K562 (cell line): ENCODE results near the gene RACGAP1. TPM values are rescaled to one million over a fixed set of nuclear protein-coding genes. Genes with fewer than 3 reads are reported as not detected.

ENCODE experiments used
- ATF7 ChIP-seq: fragments of 450-650 bp; IDR thresholded peaks from 2 replicates; pipeline ENCODE4 v1.7.1; 2014; ENCODE audit warnings: mild to moderate bottlenecking, moderate library complexity
- CEBPG ChIP-seq, 3 experiments: fragments of 200-800 bp in 1 of 3; sonication (Bioruptor generic) in 1 of 3; sonication (generic) in 1 of 3; formaldehyde crosslinking in 1 of 3; IDR thresholded peaks in 2 of 3; conservative IDR thresholded peaks in 1 of 3; 2 replicates each; pipeline versions ENCODE4 v1.6.1 to v1.8.0; 2016 to 2022; ENCODE audit warnings: missing compliant biosample characterization in 2 of 3, missing genetic modification characterization in 2 of 3, mild to moderate bottlenecking in 1 of 3, missing genetic modification reagents in 1 of 3
- COPS2 ChIP-seq: fragments of 450-650 bp; conservative IDR thresholded peaks from 2 replicates; pipeline ENCODE4 v1.6.1; 2016; ENCODE audit warnings: mild to moderate bottlenecking, moderate library complexity
- ELF1 ChIP-seq: fragments of 200-800 bp; sonication (Bioruptor generic); IDR thresholded peaks from 2 replicates; pipeline ENCODE4 v1.6.1; 2016; ENCODE audit warnings: missing genetic modification characterization, missing compliant biosample characterization
- EP400 ChIP-seq: fragments of 450-650 bp; IDR thresholded peaks from 2 replicates; pipeline ENCODE4 v1.6.1; 2017; ENCODE audit warnings: antibody characterized with exemption, mild to moderate bottlenecking, moderate library complexity
- ETV1 ChIP-seq: fragments of 450-650 bp; conservative IDR thresholded peaks from 2 replicates; pipeline ENCODE4 v1.6.1; 2016; ENCODE audit warnings: missing genetic modification characterization, control low read depth, low read depth, missing compliant biosample characterization
- HMGN3 ChIP-seq: IDR thresholded peaks from 2 replicates; pipeline ENCODE4 v1.6.1; 2011; ENCODE audit warnings: borderline replicate concordance, low read depth, mild to moderate bottlenecking, mixed read lengths, low read length; ENCODE audit not compliant: insufficient read length; ENCODE audit errors: extremely low read depth
- KAT8 ChIP-seq: fragments of 450-650 bp; IDR thresholded peaks from 2 replicates; pipeline ENCODE4 v1.6.1; 2016; ENCODE audit warnings: low read depth, mild to moderate bottlenecking
- LEF1 ChIP-seq: fragments of 450-650 bp; IDR thresholded peaks from 2 replicates; pipeline ENCODE4 v1.6.1; 2016; ENCODE audit warnings: mild to moderate bottlenecking
- MTA2 ChIP-seq: fragments of 450-650 bp; IDR thresholded peaks from 2 replicates; pipeline ENCODE4 v1.6.1; 2016; ENCODE audit warnings: low read depth
- NR2C2 ChIP-seq, 2 experiments: fragments of 200-800 bp in 1 of 2; sonication (Bioruptor generic) in 1 of 2; sonication (generic) in 1 of 2; formaldehyde crosslinking in 1 of 2; IDR thresholded peaks; 2 replicates each; pipeline versions ENCODE4 v1.6.1 to v1.8.0; 2016 to 2022; ENCODE audit warnings: mild to moderate bottlenecking in 1 of 2, missing compliant biosample characterization in 1 of 2, missing genetic modification characterization in 1 of 2, missing genetic modification reagents in 1 of 2
- OTX1 ChIP-seq: fragments of 450-650 bp; formaldehyde crosslinking; IDR thresholded peaks from 2 replicates; pipeline ENCODE4 v1.4.0; 2022; ENCODE audit warnings: mild to moderate bottlenecking
- PHF8 ChIP-seq: fragments of 200-600 bp; sonication (generic); IDR thresholded peaks from 2 replicates; pipeline ENCODE4 v1.6.1; 2012; ENCODE audit warnings: mixed run types, mild to moderate bottlenecking, inconsistent platforms, low read length, moderate library complexity, borderline replicate concordance
- POLR2B ChIP-seq: fragments of 450-650 bp; IDR thresholded peaks from 2 replicates; pipeline ENCODE4 v1.6.1; 2018; ENCODE audit warnings: low read depth; ENCODE audit not compliant: partially characterized antibody
- POLR2G ChIP-seq: fragments of 200-400 bp; formaldehyde crosslinking; IDR thresholded peaks from 2 replicates; pipeline ENCODE4 v1.6.1; 2017; ENCODE audit warnings: low read depth, mild to moderate bottlenecking, antibody characterized with exemption, low read length, moderate library complexity
- SOX6 ChIP-seq: fragments of 450-650 bp; IDR thresholded peaks from 2 replicates; pipeline ENCODE4 v1.6.1; 2014; ENCODE audit warnings: mild to moderate bottlenecking
- TARDBP ChIP-seq: fragments of 450-650 bp; IDR thresholded peaks from 2 replicates; pipeline ENCODE4 v1.6.1; 2016
- TCF3 ChIP-seq: sonication (generic); formaldehyde crosslinking; IDR thresholded peaks from 2 replicates; pipeline ENCODE4 v1.4.0; 2020; ENCODE audit warnings: mild to moderate bottlenecking, missing genetic modification reagents
- THAP12 ChIP-seq: fragments of 250-450 bp; sonication (Bioruptor Pico); IDR thresholded peaks from 2 replicates; pipeline ENCODE4 v1.9.0; 2021; ENCODE audit warnings: mild to moderate bottlenecking, inconsistent platforms
- ZNF143 ChIP-seq: sonication (generic); formaldehyde crosslinking; IDR thresholded peaks from 2 replicates; pipeline ENCODE4 v1.9.0; 2022; ENCODE audit warnings: mild to moderate bottlenecking, missing genetic modification reagents
- ZNF174 ChIP-seq: fragments of 250-450 bp; sonication (Bioruptor Pico); IDR thresholded peaks from 2 replicates; pipeline ENCODE4 v1.4.0; 2020; ENCODE audit warnings: mild to moderate bottlenecking
- ZNF175 ChIP-seq: fragments of 200-800 bp; sonication (Bioruptor generic); IDR thresholded peaks from 2 replicates; pipeline ENCODE4 v1.6.1; 2016; ENCODE audit warnings: low read depth, mild to moderate bottlenecking, missing genetic modification characterization, missing compliant biosample characterization
- ZNF445 ChIP-seq: fragments of 250-450 bp; sonication (Bioruptor Pico); IDR thresholded peaks from 2 replicates; pipeline ENCODE4 v1.4.0; 2020; ENCODE audit warnings: low read depth, mild to moderate bottlenecking, moderate library complexity
- ZNF507 ChIP-seq: conservative IDR thresholded peaks from 2 replicates; pipeline ENCODE4 v1.6.1; 2017; ENCODE audit warnings: missing genetic modification characterization, missing compliant biosample characterization
- polyA plus RNA-seq, 8 experiments: library from polyadenylated mRNA; depleted of rRNA in 4 of 8; stranded (reverse) in 5 of 8; unstranded in 3 of 8; fragments of >200 nt; fragmentation: Nextera tagmentation in 2 of 8; fragmentation: Illumina TruSeq in 1 of 8; extraction: Ambion mirVana in 2 of 8; extraction: Trizol in 1 of 8; gene quantifications; 2 replicates each; pipeline versions ENCODE4 v1.2.1 to v1.2.3, GENCODE V29; 2011 to 2014; ENCODE audit warnings: inconsistent platforms in 1 of 8, missing spikeins in 1 of 8
- total RNA-seq, 7 experiments: library from RNA; depleted of rRNA in 6 of 7; stranded (reverse); fragments of >200 nt in 6 of 7; fragmentation: Illumina TruSeq in 2 of 7; extraction: Trizol in 2 of 7; gene quantifications; 2 replicates each; pipeline versions ENCODE4 v1.2.1 to v1.2.3, GENCODE V29; 2011 to 2021; ENCODE audit warnings: low replicate concordance in 1 of 7
- TF ChIP-seq, protein P1 (sequence below): fragments of 450-650 bp; formaldehyde crosslinking; IDR thresholded peaks from 2 replicates; pipeline ENCODE4 v1.4.0; 2022; ENCODE audit warnings: missing genetic modification characterization
- TF ChIP-seq, protein P2 (sequence below), 2 experiments: fragments of 450-650 bp in 1 of 2; sonication (generic) in 1 of 2; formaldehyde crosslinking in 1 of 2; IDR thresholded peaks in 1 of 2; conservative IDR thresholded peaks in 1 of 2; 2 replicates each; pipeline versions ENCODE4 v1.6.1 to v1.8.1; 2016 to 2023; ENCODE audit warnings: mild to moderate bottlenecking in 2 of 2, moderate library complexity in 2 of 2, inconsistent platforms in 1 of 2, missing genetic modification reagents in 1 of 2

Gene RACGAP1
- total and polyA plus RNA-seq, 9 of the 15 experiments (the other 6 are each of a cell fraction or from before 2014, with no cell fraction given), result 56.4 to 92.9 (median 71.8) TPM

- TF ChIP-seq, protein P1, sequence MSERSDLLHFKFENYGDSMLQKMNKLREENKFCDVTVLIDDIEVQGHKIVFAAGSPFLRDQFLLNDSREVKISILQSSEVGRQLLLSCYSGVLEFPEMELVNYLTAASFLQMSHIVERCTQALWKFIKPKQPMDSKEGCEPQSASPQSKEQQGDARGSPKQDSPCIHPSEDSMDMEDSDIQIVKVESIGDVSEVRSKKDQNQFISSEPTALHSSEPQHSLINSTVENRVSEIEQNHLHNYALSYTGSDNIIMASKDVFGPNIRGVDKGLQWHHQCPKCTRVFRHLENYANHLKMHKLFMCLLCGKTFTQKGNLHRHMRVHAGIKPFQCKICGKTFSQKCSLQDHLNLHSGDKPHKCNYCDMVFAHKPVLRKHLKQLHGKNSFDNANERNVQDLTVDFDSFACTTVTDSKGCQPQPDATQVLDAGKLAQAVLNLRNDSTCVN (CRISPR knock-in tag), result no peak
- TF ChIP-seq KAT8, result no peak
- TF ChIP-seq NR2C2 (CRISPR knock-in tag; IDR thresholded peaks at IDR 0.05), result no peak
- no peak for TF ChIP-seq NR2C2 (tag; IDR thresholded peaks at IDR 0.05)
- peak; percentile 85 for TF ChIP-seq TCF3 (CRISPR knock-in tag)
- no peak for TF ChIP-seq TARDBP
- peak; percentile 22; the same call in 1 of the 2 replicates for TF ChIP-seq LEF1
- no peak for TF ChIP-seq CEBPG (CRISPR knock-in tag; IDR thresholded peaks at IDR 0.05)
- no peak for TF ChIP-seq CEBPG (tag; conservative IDR thresholded peaks at IDR 0.05 in 1 of 2, IDR thresholded peaks at IDR 0.05 in 1 of 2)
- TF ChIP-seq ZNF445 (CRISPR knock-in tag), result no peak
- TF ChIP-seq EP400, result no peak
- TF ChIP-seq POLR2G, result no peak
- TF ChIP-seq, protein P2, sequence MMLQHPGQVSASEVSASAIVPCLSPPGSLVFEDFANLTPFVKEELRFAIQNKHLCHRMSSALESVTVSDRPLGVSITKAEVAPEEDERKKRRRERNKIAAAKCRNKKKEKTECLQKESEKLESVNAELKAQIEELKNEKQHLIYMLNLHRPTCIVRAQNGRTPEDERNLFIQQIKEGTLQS (IDR thresholded peaks at IDR 0.05), result peak; percentile 19; the same call in 1 of the 2 replicates
- TF ChIP-seq, protein P2 (CRISPR knock-in tag; conservative IDR thresholded peaks at IDR 0.05), result no peak
- no peak for TF ChIP-seq COPS2
- TF ChIP-seq ATF7, result 0 out of 2 replicates have a peak, but pooled peaks have one; percentile 24
- TF ChIP-seq ELF1 (tag), result no peak
- TF ChIP-seq THAP12 (CRISPR knock-in tag), result no peak
- TF ChIP-seq SOX6, result peak; percentile 65
- TF ChIP-seq MTA2, result peak; percentile 52
- no peak for TF ChIP-seq PHF8
- no peak for TF ChIP-seq ETV1 (tag)
- no peak for TF ChIP-seq ZNF174
- no peak for TF ChIP-seq POLR2B
- no peak for TF ChIP-seq OTX1 (CRISPR knock-in tag)
- no peak for TF ChIP-seq HMGN3
- no peak for TF ChIP-seq ZNF143 (CRISPR knock-in tag)
- TF ChIP-seq ZNF507 (tag), result no peak
- no peak for TF ChIP-seq ZNF175
Measured at GRCh38 chr12:50047693-50048250, 22.5 kb upstream of the RACGAP1 start (continued).
